ENCODE measurements around the gene ZNF593. TPM values are rescaled to one million over a fixed set of nuclear protein-coding genes. Genes with fewer than 3 reads are reported as not detected.

The ZNF593 gene
- polyA plus RNA-seq, 1 donor (not counting 4 experiments of a cell fraction or from before 2014, with no cell fraction given), result 26.0 TPM

- FAIRE-seq (no peak), DNase-seq (ENCODE audit: low read depth, low spot score) (no peak)
- no peak overlapping the region for H3K27ac ChIP-seq (ENCODE audit: control insufficient read depth, insufficient read depth, low read length)
- no peaks in the 10 kb centered on the region for H3K36me3 ChIP-seq (ENCODE audit: control insufficient read depth in 2 of 2, extremely low read depth in 1 of 2, insufficient read depth in 2 of 2, low read length in 2 of 2)
- H3K9ac ChIP-seq (ENCODE audit: control insufficient read depth, extremely low read depth, insufficient read depth, low read length), result no peak overlapping the region
- H3K4me2 ChIP-seq (ENCODE audit: control insufficient read depth, extremely low read depth, insufficient read depth, low read depth, low read length), result no peak overlapping the region
- H3K27me3 ChIP-seq (ENCODE audit: control insufficient read depth, extremely low read depth, insufficient read depth, low read length), result peaks cover 13% of the 10 kb centered on the region
- H3K9me1 ChIP-seq (ENCODE audit: control insufficient read depth, extremely low read depth, insufficient read depth, low read length), result no peaks in the 10 kb centered on the region
- TF ChIP-seq EZH2 (IDR thresholded peaks at IDR 0.05; ENCODE audit: low read length), result no peak
- no peak for TF ChIP-seq CTCF (optimal IDR thresholded peaks at IDR 0.05 in 1 of 3, IDR thresholded peaks at IDR 0.05 in 1 of 3, conservative IDR thresholded peaks at IDR 0.05 in 1 of 3; ENCODE audit: extremely low read depth in 1 of 3, insufficient read depth in 2 of 3, low read length in 3 of 3)
- H3K79me2 ChIP-seq (ENCODE audit: control insufficient read depth, insufficient read depth, low read length), result no peaks in the 10 kb centered on the region
- H2AFZ ChIP-seq (ENCODE audit: control insufficient read depth, low read length), result no peak overlapping the region
- dilution Hi-C loops (cut with MboI; ENCODE audit: extremely low pct_ligation_motif_present, low sequenced_read_pairs), result no loop called here
- peaks cover 20% of the 10 kb centered on the region for H3K4me1 ChIP-seq (ENCODE audit: control insufficient read depth, extremely low read depth, insufficient read depth, low read length)
- H3K9me3 ChIP-seq (ENCODE audit: control insufficient read depth, low read depth, low read length), result no peaks in the 10 kb centered on the region
- H3K4me3 ChIP-seq (ENCODE audit: control insufficient read depth in 2 of 3, extremely low read depth in 1 of 3, insufficient read depth in 2 of 3, low read depth in 1 of 3, low read length in 3 of 3), result no peak overlapping the region
- H4K20me1 ChIP-seq (ENCODE audit: control insufficient read depth, extremely low read depth, insufficient read depth, low read length), result no peaks in the 10 kb centered on the region
Measured at GRCh38 chr1:26158271-26158907, 11.3 kb upstream of the ZNF593 start.

- Histone ChIP-seq H3K36me3 (ENCODE audit: control insufficient read depth in 2 of 2, extremely low read depth in 1 of 2, insufficient read depth in 2 of 2, low read length in 2 of 2) (no peaks in the 10 kb centered on the region), H4K20me1 (ENCODE audit: control insufficient read depth, extremely low read depth, insufficient read depth, low read length) (no peaks in the 10 kb centered on the region), H3K9ac (ENCODE audit: control insufficient read depth, extremely low read depth, insufficient read depth, low read length) (no peak within 1 kb of the TSS), H3K27ac (ENCODE audit: control insufficient read depth, insufficient read depth, low read length) (no peak within 1 kb of the TSS), H2AFZ (ENCODE audit: control insufficient read depth, low read length) (no peak within 1 kb of the TSS), H3K9me1 (ENCODE audit: control insufficient read depth, extremely low read depth, insufficient read depth, low read length) (no peaks in the 10 kb centered on the region), H3K4me1 (ENCODE audit: control insufficient read depth, extremely low read depth, insufficient read depth, low read length) (peaks cover 20% of the 10 kb centered on the region), H3K4me3 (ENCODE audit: control insufficient read depth in 2 of 3, extremely low read depth in 1 of 3, insufficient read depth in 2 of 3, low read depth in 1 of 3, low read length in 3 of 3) (no peak within 1 kb of the TSS), H3K4me2 (ENCODE audit: control insufficient read depth, extremely low read depth, insufficient read depth, low read depth, low read length) (no peak within 1 kb of the TSS), H3K27me3 (ENCODE audit: control insufficient read depth, extremely low read depth, insufficient read depth, low read length) (peaks cover 13% of the 10 kb centered on the region), H3K79me2 (ENCODE audit: control insufficient read depth, insufficient read depth, low read length) (no peaks in the 10 kb centered on the region), H3K9me3 (ENCODE audit: control insufficient read depth, low read depth, low read length) (no peaks in the 10 kb centered on the region)
- FAIRE-seq (no peak), DNase-seq (ENCODE audit: low read depth, low spot score) (no peak)
- TF ChIP-seq CTCF (optimal IDR thresholded peaks at IDR 0.05 in 1 of 3, IDR thresholded peaks at IDR 0.05 in 1 of 3, conservative IDR thresholded peaks at IDR 0.05 in 1 of 3; ENCODE audit: extremely low read depth in 1 of 3, insufficient read depth in 2 of 3, low read length in 3 of 3) (no peak), EZH2 (IDR thresholded peaks at IDR 0.05; ENCODE audit: low read length) (no peak)
- dilution Hi-C loops (cut with MboI; ENCODE audit: extremely low pct_ligation_motif_present, low sequenced_read_pairs), result no loop called here
Measured at GRCh38 chr1:26158908-26159742, 10.6 kb upstream of the ZNF593 start, which contains the start of gene FAM110D. Gene FAM110D, plus strand, starts transcription at chr1:26159079. Its CDS starts 2,213 bp downstream, at chr1:26161292.

All from keratinocyte (primary cell).